A673 (cell line): ENCODE data around the gene OAS2.

Source experiments
- EZH2 ChIP-seq: fragments of 200-600 bp; sonication (generic); IDR thresholded peaks from 2 replicates; pipeline ENCODE4 v1.6.1; 2017; ENCODE audit warnings: borderline replicate concordance, low read depth, mild to moderate bottlenecking, mixed read lengths, antibody characterized with exemption, low read length; ENCODE audit not compliant: poor library complexity, severe bottlenecking
- TF ChIP-seq, protein P1 (sequence below): fragments of 300-800, 200-600 bp; sonication (generic); conservative IDR thresholded peaks from 2 replicates; pipeline ENCODE4 v1.5.1; 2017; ENCODE audit warnings: low read depth, mild to moderate bottlenecking, antibody characterized with exemption, low read length, moderate library complexity, mixed read lengths

- TF ChIP-seq, protein P1, sequence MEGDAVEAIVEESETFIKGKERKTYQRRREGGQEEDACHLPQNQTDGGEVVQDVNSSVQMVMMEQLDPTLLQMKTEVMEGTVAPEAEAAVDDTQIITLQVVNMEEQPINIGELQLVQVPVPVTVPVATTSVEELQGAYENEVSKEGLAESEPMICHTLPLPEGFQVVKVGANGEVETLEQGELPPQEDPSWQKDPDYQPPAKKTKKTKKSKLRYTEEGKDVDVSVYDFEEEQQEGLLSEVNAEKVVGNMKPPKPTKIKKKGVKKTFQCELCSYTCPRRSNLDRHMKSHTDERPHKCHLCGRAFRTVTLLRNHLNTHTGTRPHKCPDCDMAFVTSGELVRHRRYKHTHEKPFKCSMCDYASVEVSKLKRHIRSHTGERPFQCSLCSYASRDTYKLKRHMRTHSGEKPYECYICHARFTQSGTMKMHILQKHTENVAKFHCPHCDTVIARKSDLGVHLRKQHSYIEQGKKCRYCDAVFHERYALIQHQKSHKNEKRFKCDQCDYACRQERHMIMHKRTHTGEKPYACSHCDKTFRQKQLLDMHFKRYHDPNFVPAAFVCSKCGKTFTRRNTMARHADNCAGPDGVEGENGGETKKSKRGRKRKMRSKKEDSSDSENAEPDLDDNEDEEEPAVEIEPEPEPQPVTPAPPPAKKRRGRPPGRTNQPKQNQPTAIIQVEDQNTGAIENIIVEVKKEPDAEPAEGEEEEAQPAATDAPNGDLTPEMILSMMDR: no peak
- no peak for TF ChIP-seq EZH2
Measured at GRCh38 chr12:113007166-113007565, 28.8 kb downstream of the OAS2 start.
